Measurements from ENCODE around the gene SIRPB1.

DNA sequence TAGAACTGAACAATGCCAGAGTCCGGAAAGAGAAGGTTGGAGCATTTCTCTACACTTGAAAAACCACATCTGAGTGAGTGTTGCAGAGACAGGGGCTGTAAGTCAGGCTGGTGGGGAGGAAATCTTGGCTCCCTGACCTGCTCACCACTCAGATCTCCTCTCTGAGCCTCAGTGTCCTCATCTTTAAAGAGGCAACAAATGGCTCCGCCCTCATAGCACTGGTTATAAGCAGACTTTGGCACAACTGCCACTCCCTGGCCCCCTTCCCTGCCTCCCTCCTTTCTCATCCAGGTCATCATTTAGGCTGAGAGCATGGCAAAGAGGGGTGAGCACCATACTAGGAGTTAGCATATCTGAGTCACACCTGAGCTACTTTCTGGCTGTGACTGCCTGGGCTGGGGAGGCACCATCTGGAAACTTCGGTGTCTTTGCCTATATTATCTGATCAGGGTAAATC lies 27.2 kb upstream of the SIRPB1 start:
- TF ChIP-seq, protein P1, sequence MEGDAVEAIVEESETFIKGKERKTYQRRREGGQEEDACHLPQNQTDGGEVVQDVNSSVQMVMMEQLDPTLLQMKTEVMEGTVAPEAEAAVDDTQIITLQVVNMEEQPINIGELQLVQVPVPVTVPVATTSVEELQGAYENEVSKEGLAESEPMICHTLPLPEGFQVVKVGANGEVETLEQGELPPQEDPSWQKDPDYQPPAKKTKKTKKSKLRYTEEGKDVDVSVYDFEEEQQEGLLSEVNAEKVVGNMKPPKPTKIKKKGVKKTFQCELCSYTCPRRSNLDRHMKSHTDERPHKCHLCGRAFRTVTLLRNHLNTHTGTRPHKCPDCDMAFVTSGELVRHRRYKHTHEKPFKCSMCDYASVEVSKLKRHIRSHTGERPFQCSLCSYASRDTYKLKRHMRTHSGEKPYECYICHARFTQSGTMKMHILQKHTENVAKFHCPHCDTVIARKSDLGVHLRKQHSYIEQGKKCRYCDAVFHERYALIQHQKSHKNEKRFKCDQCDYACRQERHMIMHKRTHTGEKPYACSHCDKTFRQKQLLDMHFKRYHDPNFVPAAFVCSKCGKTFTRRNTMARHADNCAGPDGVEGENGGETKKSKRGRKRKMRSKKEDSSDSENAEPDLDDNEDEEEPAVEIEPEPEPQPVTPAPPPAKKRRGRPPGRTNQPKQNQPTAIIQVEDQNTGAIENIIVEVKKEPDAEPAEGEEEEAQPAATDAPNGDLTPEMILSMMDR (conservative IDR thresholded peaks at IDR 0.05): no peak
- no peak for TF ChIP-seq ZFX (IDR thresholded peaks at IDR 0.05)
